Kidney (tissue), 14 donors: ENCODE results near the gene LZTS3. TPM values are rescaled to one million over a fixed set of nuclear protein-coding genes. Genes with fewer than 3 reads are reported as not detected.
A peak's percentile ranks its signal among the peaks of the same experiment; 100 is the strongest.

Experiments used
- DNase-seq, 5 donors: peaks; one replicate each; pipeline ENCODE4 v3.0.0-alpha.2; 2013 to 2020
- FAIRE-seq: peaks from 2 replicates; lab custom pipeline; 2012; peaks lifted over from hg19 to GRCh38; lab: Jason Lieb, UNC
- H3K27ac ChIP-seq, 2 donors: one replicate each; pipeline ENCODE4 v1.7.0; 2013; ENCODE audit warnings: low read depth in 2 of 2, low read length in 2 of 2, inconsistent platforms in 1 of 2
- H3K27me3 ChIP-seq: one replicate; pipeline ENCODE4 v1.7.1; 2013; ENCODE audit warnings: low read length, inconsistent platforms; ENCODE audit not compliant: control insufficient read depth, insufficient read depth
- H3K36me3 ChIP-seq, 3 donors: one replicate each; pipeline versions ENCODE4 v1.7.0 to v1.7.1; 2013; ENCODE audit warnings: low read length in 3 of 3, control low read depth in 1 of 3, inconsistent platforms in 1 of 3; ENCODE audit not compliant: insufficient read depth in 3 of 3, control insufficient read depth in 2 of 3
- H3K4me1 ChIP-seq, 3 donors: one replicate each; pipeline versions ENCODE4 v1.7.0 to v1.7.1; 2013; ENCODE audit warnings: low read length in 3 of 3, inconsistent platforms in 1 of 3, low read depth in 1 of 3; ENCODE audit not compliant: control insufficient read depth in 2 of 3, insufficient read depth in 2 of 3
- H3K4me3 ChIP-seq, 3 donors: one replicate each; pipeline versions ENCODE4 v1.7.0 to v1.8.1; 2013; ENCODE audit warnings: low read length in 3 of 3, control low read depth in 1 of 3, inconsistent platforms in 1 of 3
- H3K9ac ChIP-seq, 3 donors: one replicate each; pipeline versions ENCODE4 v1.7.0 to v1.7.1; 2013; ENCODE audit warnings: low read length in 3 of 3, control low read depth in 1 of 3, inconsistent platforms in 1 of 3
- H3K9me3 ChIP-seq, 3 donors: one replicate each; pipeline versions ENCODE4 v1.7.0 to v1.7.1; 2013; ENCODE audit warnings: low read length in 3 of 3, control low read depth in 1 of 3, inconsistent platforms in 1 of 3; ENCODE audit not compliant: control insufficient read depth in 2 of 3, insufficient read depth in 1 of 3
- intact Hi-C: fragments of 100-400 bp; cut with DNase I; formaldehyde crosslinking; loops from one replicate; pipeline ENCODE4 v1.11.1; 2022
- polyA plus RNA-seq: library from polyadenylated mRNA; stranded (reverse); fragments of 350-450 nt; fragmentation: Illumina TruSeq; extraction: RNeasy Lipid Tissue Mini Kit (QIAGEN cat#74804); gene quantifications from one replicate; pipeline ENCODE4 v1.2.3, GENCODE V29; 2014; ENCODE audit warnings: low read depth, low replicate concordance; ENCODE audit not compliant: insufficient read depth
- total RNA-seq: library from RNA; stranded (reverse); fragmentation: NEBNext Ultra II Directional; extraction: Animal tissue kit (Norgen Biotek cat#: 25700); gene quantifications from one replicate; pipeline ENCODE4 v1.2.1, GENCODE V29; 2021
- TF ChIP-seq, protein P1 (sequence below): IDR thresholded peaks from 3 replicates; pipeline ENCODE4 v1.5.1; 2012; ENCODE audit warnings: mild to moderate bottlenecking, moderate library complexity, borderline replicate concordance; ENCODE audit not compliant: insufficient read depth; ENCODE audit errors: extremely low read depth
- donor health status: control.
- donor health status: control.
- donor health status: control.
- donor health status: control.
- donor health status: control.
- donor health status: DM: yes; HTN: yes; CAD: no.
- donor health status: Normal renal cell carcinoma (clear cell type).

LZTS3 gene
- total and polyA plus RNA-seq, 2 donors from 2014 or later = 20.0 to 23.0 TPM

- peak overlapping the region; percentile 47 to 86 (median 73) for H3K9ac ChIP-seq
- peak overlapping the region; percentile 63 to 89 (median 74) for H3K4me3 ChIP-seq
- H3K9me3 ChIP-seq = no peaks in the 10 kb centered on the region
- H3K27ac ChIP-seq = peak overlapping the region; percentile 62 to 89
- TF ChIP-seq, protein P1, sequence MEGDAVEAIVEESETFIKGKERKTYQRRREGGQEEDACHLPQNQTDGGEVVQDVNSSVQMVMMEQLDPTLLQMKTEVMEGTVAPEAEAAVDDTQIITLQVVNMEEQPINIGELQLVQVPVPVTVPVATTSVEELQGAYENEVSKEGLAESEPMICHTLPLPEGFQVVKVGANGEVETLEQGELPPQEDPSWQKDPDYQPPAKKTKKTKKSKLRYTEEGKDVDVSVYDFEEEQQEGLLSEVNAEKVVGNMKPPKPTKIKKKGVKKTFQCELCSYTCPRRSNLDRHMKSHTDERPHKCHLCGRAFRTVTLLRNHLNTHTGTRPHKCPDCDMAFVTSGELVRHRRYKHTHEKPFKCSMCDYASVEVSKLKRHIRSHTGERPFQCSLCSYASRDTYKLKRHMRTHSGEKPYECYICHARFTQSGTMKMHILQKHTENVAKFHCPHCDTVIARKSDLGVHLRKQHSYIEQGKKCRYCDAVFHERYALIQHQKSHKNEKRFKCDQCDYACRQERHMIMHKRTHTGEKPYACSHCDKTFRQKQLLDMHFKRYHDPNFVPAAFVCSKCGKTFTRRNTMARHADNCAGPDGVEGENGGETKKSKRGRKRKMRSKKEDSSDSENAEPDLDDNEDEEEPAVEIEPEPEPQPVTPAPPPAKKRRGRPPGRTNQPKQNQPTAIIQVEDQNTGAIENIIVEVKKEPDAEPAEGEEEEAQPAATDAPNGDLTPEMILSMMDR = no peak
- FAIRE-seq (no peak), DNase-seq (peak; percentile 66 to 96 (median 94))
- peaks cover 9% of the 10 kb centered on the region for H3K27me3 ChIP-seq
- intact Hi-C loops = no loop called here
- no peaks in the 10 kb centered on the region for H3K36me3 ChIP-seq
- peaks cover 0 to 14% (median 10%) of the 10 kb centered on the region in 3 donors for H3K4me1 ChIP-seq
These were observed 477 bp upstream of the LZTS3 start for GRCh38 chr20:3173610-3174441.

DNA sequence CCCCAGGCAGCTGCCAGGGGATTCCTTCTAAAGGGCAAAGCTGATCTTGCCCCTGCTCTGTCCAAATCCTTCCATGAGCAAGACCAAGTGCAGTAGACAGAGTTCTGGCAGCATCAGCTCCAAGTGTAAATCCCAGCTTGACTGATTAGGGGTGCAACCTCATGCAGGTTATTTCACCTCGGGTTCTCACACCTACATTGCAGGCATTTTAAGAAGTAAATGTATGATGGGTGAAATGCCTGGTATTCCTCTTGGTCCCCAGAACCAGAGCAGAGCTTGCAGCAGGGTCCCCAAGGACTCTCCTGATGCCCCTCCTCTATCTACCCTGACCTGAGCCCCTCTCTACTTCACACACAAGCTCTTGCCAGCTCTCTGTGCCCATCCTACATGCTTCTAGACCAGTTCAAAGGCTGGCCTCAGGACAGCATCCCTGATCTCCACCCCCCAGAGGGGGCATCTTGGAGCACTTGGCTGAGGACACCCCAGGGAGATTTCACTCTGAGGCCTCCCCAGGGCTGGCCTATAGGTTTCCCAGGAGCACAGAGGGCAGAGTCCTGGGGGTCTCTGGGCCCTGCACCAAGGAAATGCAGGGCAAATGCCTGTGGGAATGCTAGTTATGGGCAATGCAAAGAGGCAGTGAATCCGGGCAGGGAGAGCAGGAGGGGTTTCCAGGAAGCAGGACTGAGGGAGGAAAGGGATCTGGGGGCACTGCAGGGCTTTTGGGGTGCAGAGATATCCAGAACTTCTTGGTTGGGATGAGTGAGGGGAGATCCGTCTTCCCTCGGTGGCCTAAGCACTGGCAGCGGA, 1.0 kb downstream of the LZTS3 start:
- H3K36me3 ChIP-seq = no peaks in the 10 kb centered on the region
- TF ChIP-seq, protein P1 = no peak
- H3K27me3 ChIP-seq = peaks cover 9% of the 10 kb centered on the region
- no peak overlapping the region for H3K27ac ChIP-seq
- FAIRE-seq (no peak), DNase-seq (peak in 1 of 5 donors; percentile 68)
- H3K9ac ChIP-seq = peak overlapping the region in 1 of 3 donors; percentile 37
- H3K4me3 ChIP-seq = peak overlapping the region in 2 of 3 donors; percentile 37 to 74
- no peaks in the 10 kb centered on the region for H3K9me3 ChIP-seq
- intact Hi-C loops = no loop called here
- H3K4me1 ChIP-seq = peaks cover 0 to 20% (median 14%) of the 10 kb centered on the region in 3 donors

GRCh38 chr20:3171391-3172125, 1.8 kb downstream of the LZTS3 start:
- FAIRE-seq (no peak), DNase-seq (no peak)
- H3K4me1 ChIP-seq = peaks cover 0 to 23% (median 14%) of the 10 kb centered on the region in 3 donors
- H3K9me3 ChIP-seq = no peaks in the 10 kb centered on the region
- H3K27ac ChIP-seq = no peak overlapping the region
- no peaks in the 10 kb centered on the region for H3K36me3 ChIP-seq
- TF ChIP-seq, protein P1 = no peak
- no peak overlapping the region for H3K9ac ChIP-seq
- intact Hi-C loops = no loop called here
- no peak overlapping the region for H3K4me3 ChIP-seq
- peaks cover 9% of the 10 kb centered on the region for H3K27me3 ChIP-seq
